Amygdala (tissue), 56 donors: ENCODE results near the gene IGFN1.

Experiments used
- DNase-seq, 56 donors: peaks; one replicate each; lab custom pipeline; 2025; lab: John Stamatoyannopoulos, UW

The IGFN1 gene

GRCh38 chr1:201214886-201215285, 24.3 kb downstream of the IGFN1 start:
- DNase-seq = no peak

DNA sequence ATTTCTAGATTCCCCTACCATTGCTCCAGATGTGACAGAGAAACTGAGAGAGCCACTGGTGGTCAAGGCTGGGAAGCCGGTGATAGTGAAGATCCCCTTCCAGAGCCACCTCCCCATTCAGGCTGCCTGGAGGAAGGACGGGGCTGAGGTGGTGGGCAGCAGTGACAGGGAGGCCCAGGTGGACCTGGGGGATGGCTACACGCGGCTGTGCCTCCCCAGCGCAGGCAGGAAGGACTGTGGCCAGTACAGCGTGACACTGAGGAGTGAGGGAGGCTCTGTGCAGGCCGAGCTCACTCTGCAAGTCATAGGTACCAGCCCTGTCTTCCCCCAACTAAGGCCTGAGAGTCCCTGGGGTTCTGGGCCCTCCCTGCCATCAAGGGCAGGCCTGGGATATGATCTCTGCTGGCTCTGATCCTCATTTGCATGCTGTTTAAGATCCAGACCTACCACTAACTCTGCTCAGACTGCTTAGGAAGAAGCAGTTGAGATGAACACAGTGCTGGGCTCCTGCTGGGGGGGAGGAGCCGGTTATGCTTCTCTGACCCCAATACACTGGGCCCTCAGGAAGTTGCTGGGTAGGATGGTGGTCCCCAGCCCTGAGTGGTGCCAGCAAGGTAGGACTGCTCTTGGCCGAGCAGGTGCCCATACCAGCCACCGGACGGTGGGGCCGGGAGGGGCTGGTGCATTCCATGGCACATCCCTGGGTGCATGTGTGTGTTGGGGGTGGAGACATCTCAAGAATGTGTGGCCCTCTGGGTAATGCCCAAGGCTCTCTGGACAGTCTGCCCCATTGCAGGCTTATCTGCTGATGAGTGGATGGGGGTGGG, 25.1 kb downstream of the IGFN1 start:
- DNase-seq = no peak

DNA sequence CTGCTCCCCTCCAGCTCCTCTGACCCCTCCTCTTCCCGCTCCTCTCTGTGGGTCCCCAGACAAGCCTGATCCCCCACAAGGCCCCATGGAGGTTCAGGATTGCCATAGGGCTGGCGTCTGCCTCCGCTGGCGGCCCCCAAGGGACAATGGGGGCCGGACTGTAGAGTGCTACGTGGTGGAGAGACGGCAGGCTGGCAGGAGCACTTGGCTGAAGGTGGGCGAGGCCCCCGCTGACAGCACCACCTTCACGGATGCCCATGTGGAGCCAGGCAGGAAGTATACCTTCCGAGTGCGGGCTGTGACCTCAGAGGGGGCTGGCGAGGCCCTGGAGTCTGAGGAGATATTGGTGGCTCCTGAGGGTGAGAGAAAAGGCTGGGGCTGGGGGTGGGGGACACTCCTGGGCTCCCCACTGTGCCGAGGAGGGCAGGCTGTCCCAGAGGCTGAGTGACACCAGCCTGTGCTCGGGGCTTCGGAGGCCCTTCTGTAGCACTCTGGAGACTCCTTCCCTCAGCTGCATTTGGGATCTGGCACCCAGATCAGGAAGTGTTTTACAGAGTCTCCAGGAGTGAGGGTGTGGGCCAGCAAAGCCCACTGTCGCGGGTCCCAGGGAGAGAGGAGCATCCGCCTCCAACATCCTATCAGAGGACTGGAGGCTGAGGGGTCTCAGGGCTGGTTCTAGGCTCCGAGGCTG, 25.9 kb downstream of the IGFN1 start:
- no peak for DNase-seq

DNA sequence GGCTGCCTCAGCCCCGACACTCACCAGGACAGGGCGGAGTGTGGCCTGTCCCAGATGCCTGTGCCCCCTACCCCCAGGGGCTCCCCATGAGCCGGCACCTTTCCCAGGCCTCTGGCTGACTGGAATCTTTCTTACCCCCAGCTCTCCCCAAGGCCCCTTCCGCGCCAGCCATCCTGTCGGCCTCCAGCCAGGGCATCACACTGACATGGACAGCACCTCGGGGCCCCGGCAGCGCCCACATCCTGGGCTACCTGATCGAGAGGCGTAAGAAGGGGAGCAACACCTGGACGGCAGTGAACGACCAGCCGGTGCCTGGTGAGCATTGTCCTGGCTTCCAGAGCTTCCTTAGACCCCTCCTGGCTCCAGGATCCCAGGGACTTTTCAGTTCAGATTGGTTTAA, 26.5 kb downstream of the IGFN1 start:
- no peak for DNase-seq

- DNase-seq = no peak
These were observed 27.2 kb downstream of the IGFN1 start for GRCh38 chr1:201217851-201218250.

DNA sequence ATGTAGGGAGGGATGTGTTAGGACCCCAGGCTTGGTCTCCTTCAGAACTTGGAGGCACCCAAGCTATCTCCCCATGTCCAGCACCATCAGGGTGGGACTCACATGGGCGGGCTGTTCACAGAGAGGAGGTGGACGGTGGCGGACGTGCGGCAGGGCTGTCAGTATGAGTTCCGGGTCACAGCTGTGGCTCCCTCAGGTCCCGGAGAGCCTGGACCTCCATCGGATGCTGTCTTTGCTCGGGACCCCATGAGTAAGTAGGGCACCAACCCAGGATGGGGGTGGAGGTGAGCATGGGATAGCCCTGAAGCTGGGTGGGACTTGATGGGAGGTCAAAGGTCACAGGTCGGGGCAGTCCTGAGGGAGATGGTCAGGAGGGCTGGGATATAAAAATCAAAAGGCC, 27.8 kb downstream of the IGFN1 start:
- no peak for DNase-seq

- no peak for DNase-seq
These were observed 29.1 kb downstream of the IGFN1 start for GRCh38 chr1:201219481-201220387.

GRCh38 chr1:201220388-201220715, 29.7 kb downstream of the IGFN1 start:
- DNase-seq = no peak

DNA sequence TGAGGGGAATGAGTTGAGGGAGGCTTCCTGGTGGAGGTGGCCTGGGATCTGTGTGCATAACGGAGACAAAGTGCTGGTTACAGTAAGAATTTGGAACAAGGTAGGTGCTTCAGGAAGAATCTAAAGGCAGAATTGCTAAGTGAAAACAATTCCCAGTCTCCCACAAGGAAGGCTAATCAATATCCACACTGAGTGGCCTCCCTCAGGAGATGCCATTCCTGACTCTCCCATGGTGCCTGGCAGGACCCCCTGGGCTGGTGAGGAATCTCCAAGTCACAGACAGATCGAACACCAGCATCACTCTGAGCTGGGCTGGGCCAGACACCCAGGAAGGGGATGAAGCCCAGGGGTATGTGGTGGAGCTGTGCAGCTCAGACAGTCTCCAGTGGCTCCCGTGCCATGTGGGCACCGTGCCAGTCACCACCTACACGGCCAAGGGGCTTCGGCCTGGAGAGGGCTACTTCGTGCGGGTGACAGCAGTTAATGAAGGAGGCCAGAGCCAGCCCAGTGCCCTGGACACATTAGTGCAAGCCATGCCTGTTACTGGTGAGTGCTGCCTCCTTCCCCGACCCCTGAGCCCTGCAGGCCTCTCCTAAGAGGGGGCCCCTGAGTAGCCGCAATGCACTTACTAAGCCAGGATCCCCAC, 30.7 kb downstream of the IGFN1 start:
- DNase-seq = no peak

GRCh38 chr1:201222125-201222524, 31.5 kb downstream of the IGFN1 start:
- DNase-seq = no peak

GRCh38 chr1:201223852-201224665, 33.4 kb downstream of the IGFN1 start:
- no peak for DNase-seq

GRCh38 chr1:201224666-201225370, 34.2 kb downstream of the IGFN1 start:
- no peak for DNase-seq

GRCh38 chr1:201226178-201226514, 35.5 kb downstream of the IGFN1 start:
- DNase-seq = no peak

- DNase-seq = no peak
These were observed 36.4 kb downstream of the IGFN1 start for GRCh38 chr1:201226859-201227488.

- no peak for DNase-seq
These were observed 37.7 kb downstream of the IGFN1 start for GRCh38 chr1:201228011-201228983.

DNA sequence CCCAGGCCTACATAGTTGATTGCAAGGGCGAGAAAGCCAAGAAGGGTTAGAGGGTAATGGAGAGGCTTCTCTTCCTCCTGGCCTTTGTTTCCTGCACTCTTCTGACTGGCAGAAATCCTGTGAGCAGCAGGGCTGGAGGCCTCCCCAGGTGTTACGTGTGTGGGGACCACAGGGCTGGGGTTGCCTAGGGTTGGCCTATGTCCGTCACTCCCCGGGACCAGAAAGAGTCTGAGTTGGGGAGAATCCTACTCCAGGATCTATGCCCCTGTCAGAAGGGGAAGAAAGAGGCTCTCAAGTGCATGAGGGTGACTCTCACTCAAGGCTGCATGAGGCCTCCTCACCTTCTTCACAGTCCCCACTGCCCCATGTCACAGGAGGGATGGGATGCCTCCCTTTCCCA, 38.5 kb downstream of the IGFN1 start:
- no peak for DNase-seq

DNA sequence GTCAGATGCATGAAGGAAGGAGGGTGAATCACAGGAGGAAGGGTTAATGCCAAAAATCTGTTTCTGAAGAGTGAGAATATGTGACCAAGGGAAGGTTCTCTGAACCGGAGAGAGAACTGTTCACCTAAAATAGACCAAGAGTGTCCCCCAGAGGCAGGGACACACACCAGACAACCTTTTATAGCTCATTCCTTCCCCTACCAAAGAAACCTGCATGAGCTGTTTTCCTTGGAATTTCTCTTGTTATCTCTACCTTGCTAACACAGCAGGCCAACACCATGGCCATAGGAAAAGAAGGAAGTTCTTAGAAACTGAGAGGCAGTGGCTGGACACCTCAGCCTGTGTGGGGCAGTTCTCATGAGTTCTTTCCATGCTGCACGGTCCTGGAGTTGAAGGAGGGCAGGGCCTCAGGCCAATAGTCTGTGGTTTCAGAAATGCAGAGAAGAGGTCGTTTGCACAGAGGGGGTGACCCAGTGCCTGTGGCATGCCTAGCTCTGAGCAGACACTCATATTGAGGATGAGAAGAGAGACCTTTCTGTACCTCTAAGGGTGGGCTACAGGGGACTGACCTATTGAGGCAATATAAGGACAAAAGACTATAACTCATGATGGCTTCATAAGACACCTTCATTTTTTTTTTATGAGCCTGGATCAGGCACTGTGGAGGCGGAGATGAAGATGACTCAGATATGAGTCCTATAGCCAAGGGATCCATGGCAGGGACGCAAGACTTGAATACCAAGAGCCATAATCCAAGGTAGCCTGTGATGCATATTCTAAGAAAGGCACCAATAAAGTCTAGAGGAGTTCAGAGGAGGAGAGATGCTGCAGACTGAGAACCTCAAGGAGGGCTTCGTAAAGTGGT, 39.4 kb downstream of the IGFN1 start:
- DNase-seq = no peak
